ENCODE data around the gene IPO4. TPM values are rescaled to one million over a fixed set of nuclear protein-coding genes. Genes with fewer than 3 reads are reported as not detected.

IPO4 gene
- total RNA-seq, 4 donors from 2014 or later, result 12.1 to 60.0 (median 17.3) TPM

GRCh38 chr14:24198814-24199524 lies 10.4 kb upstream of the IPO4 start:
- no peak for TF ChIP-seq CTCF (IDR thresholded peaks at IDR 0.05; ENCODE audit: low read depth)

GRCh38 chr14:24197056-24197450 lies 8.4 kb upstream of the IPO4 start:
- TF ChIP-seq CTCF (IDR thresholded peaks at IDR 0.05; ENCODE audit: low read depth), result no peak

GRCh38 chr14:24196071-24197055 lies 7.7 kb upstream of the IPO4 start:
- TF ChIP-seq CTCF (IDR thresholded peaks at IDR 0.05; ENCODE audit: low read depth), result no peak

GRCh38 chr14:24195186-24196070 lies 6.8 kb upstream of the IPO4 start, which contains the start of gene TM9SF1:
Gene TM9SF1 (minus strand): TSS chr14:24195441. CDS start chr14:24195019, 422 bp downstream.
- TF ChIP-seq CTCF (IDR thresholded peaks at IDR 0.05; ENCODE audit: low read depth), result no peak

GRCh38 chr14:24194873-24195185 lies 6.2 kb upstream of the IPO4 start:
- no peak for TF ChIP-seq CTCF (IDR thresholded peaks at IDR 0.05; ENCODE audit: low read depth)

- no peak for TF ChIP-seq CTCF (IDR thresholded peaks at IDR 0.05; ENCODE audit: low read depth)
These were observed 5.7 kb upstream of the IPO4 start for GRCh38 chr14:24194186-24194872.

Measured in subcutaneous adipose tissue (tissue), 4 donors.